IMR-90 (cell line): ENCODE measurements around the gene PARD6G. TPM values are rescaled to one million over a fixed set of nuclear protein-coding genes. Genes with fewer than 3 reads are reported as not detected.

ENCODE experiments used
- ATAC-seq: fragments of 200-7000 bp; cut with Tn5 transposase; 2 replicates; pipeline ENCODE4 v1.9.1; 2020; ENCODE audit warnings: low read depth, mild to moderate bottlenecking, moderate library complexity
- BruUV-seq: library from RNA; stranded (reverse); fragments of 400-500 nt; replicated peaks from 2 replicates; lab custom pipeline; 2021; lab: Mats Ljungman, UMichigan
- CTCF ChIA-PET: fragments of 300-600 bp; formaldehyde crosslinking; extraction: SDS; loops from one replicate; lab custom pipeline; 2021; ENCODE audit warnings: antibody characterized with exemption; lab: Yijun Ruan, JAX
- POLR2A ChIA-PET: fragments of 300-600 bp; sonication (Branson Sonifier 250); formaldehyde crosslinking; loops from one replicate; lab custom pipeline; 2022; ENCODE audit warnings: antibody characterized with exemption; ENCODE audit not compliant: unreplicated experiment; lab: Charles Lee
- DNase-seq: peaks from one replicate; pipeline ENCODE4 v3.0.0; 2013
- H2AFZ ChIP-seq: replicated peaks from 2 replicates; pipeline ENCODE3; 2013; ENCODE audit warnings: low read length, mild to moderate bottlenecking; ENCODE audit not compliant: poor library complexity
- H2AK5ac ChIP-seq: 2 replicates; pipeline ENCODE4 v1.6.1; 2013; ENCODE audit warnings: low read depth, low read length, inconsistent platforms
- H2AK9ac ChIP-seq: replicated peaks from 2 replicates; pipeline ENCODE3; 2013; ENCODE audit warnings: mild to moderate bottlenecking, low read depth, low read length, moderate library complexity; ENCODE audit not compliant: poor library complexity
- H2BK120ac ChIP-seq: 2 replicates; pipeline ENCODE4 v1.6.1; 2013; ENCODE audit warnings: low read depth, low read length, inconsistent platforms
- H2BK15ac ChIP-seq: 3 replicates; pipeline ENCODE4 v1.6.1; 2013; ENCODE audit warnings: low read depth, low read length, inconsistent platforms
- H2BK20ac ChIP-seq: 2 replicates; pipeline ENCODE4 v1.6.1; 2013; ENCODE audit warnings: low read depth, mild to moderate bottlenecking, inconsistent platforms, low read length, moderate library complexity
- H2BK5ac ChIP-seq: 2 replicates; pipeline ENCODE4 v1.6.1; 2013; ENCODE audit warnings: mild to moderate bottlenecking, low read depth, low read length, inconsistent platforms; ENCODE audit not compliant: poor library complexity, severe bottlenecking
- H3K14ac ChIP-seq: replicated peaks from 2 replicates; pipeline ENCODE4 v1.6.1; 2013; ENCODE audit warnings: low read depth, low read length, inconsistent platforms
- H3K18ac ChIP-seq: 2 replicates; pipeline ENCODE4 v1.6.1; 2013; ENCODE audit warnings: low read depth, low read length, control low read depth
- H3K23ac ChIP-seq: 2 replicates; pipeline ENCODE4 v1.6.1; 2013; ENCODE audit warnings: low read depth, low read length, inconsistent platforms
- H3K27ac ChIP-seq: 2 replicates; pipeline ENCODE4 v1.5.1; 2013; ENCODE audit warnings: mild to moderate bottlenecking, control low read depth, low read length; ENCODE audit not compliant: insufficient read depth
- H3K27me3 ChIP-seq: 2 replicates; pipeline ENCODE4 v1.6.1; 2013; ENCODE audit warnings: low read length; ENCODE audit not compliant: control insufficient read depth, insufficient read depth
- H3K36me3 ChIP-seq: 2 replicates; pipeline ENCODE4 v1.6.1; 2013; ENCODE audit warnings: low read length, mixed read lengths; ENCODE audit not compliant: control insufficient read depth, insufficient read depth
- H3K4ac ChIP-seq: 2 replicates; pipeline ENCODE4 v1.6.1; 2013; ENCODE audit warnings: low read depth, low read length, inconsistent platforms
- H3K4me1 ChIP-seq: 2 replicates; pipeline ENCODE4 v1.6.1; 2013; ENCODE audit warnings: low read length, mixed read lengths; ENCODE audit not compliant: control insufficient read depth, insufficient read depth
- H3K4me2 ChIP-seq: 2 replicates; pipeline ENCODE4 v1.6.1; 2013; ENCODE audit warnings: low read depth, mild to moderate bottlenecking, control low read depth, low read length, moderate library complexity
- H3K4me3 ChIP-seq: 2 replicates; pipeline ENCODE4 v1.5.1; 2013; ENCODE audit warnings: low read depth, mild to moderate bottlenecking, control low read depth, low read length, moderate library complexity; ENCODE audit not compliant: insufficient read depth
- H3K56ac ChIP-seq: 2 replicates; pipeline ENCODE4 v1.6.1; 2013; ENCODE audit warnings: low read length, inconsistent platforms; ENCODE audit not compliant: insufficient read depth; ENCODE audit errors: extremely low read depth
- H3K79me1 ChIP-seq, 2 experiments: 2 replicates each; pipeline ENCODE4 v1.6.1; 2013; ENCODE audit warnings: low read length in 2 of 2, inconsistent platforms in 1 of 2, low read depth in 1 of 2
- H3K9ac ChIP-seq: 2 replicates; pipeline ENCODE4 v1.6.1; 2013; ENCODE audit warnings: low read depth, low read length, control low read depth
- H3K9me1 ChIP-seq: 2 replicates; pipeline ENCODE4 v1.6.1; 2013; ENCODE audit warnings: low read length, inconsistent platforms; ENCODE audit not compliant: insufficient read depth
- H3K9me3 ChIP-seq: 2 replicates; pipeline ENCODE4 v1.6.1; 2013; ENCODE audit warnings: low read length; ENCODE audit not compliant: control insufficient read depth, insufficient read depth
- H4K20me1 ChIP-seq: 2 replicates; pipeline ENCODE4 v1.6.1; 2013; ENCODE audit warnings: low read length, inconsistent platforms; ENCODE audit not compliant: insufficient read depth
- H4K5ac ChIP-seq: 2 replicates; pipeline ENCODE4 v1.6.1; 2013; ENCODE audit warnings: mild to moderate bottlenecking, low read depth, low read length, control low read depth
- H4K8ac ChIP-seq, 2 experiments: 2 replicates each; pipeline ENCODE4 v1.6.1; 2013; ENCODE audit warnings: low read depth in 2 of 2, low read length in 2 of 2, control low read depth in 1 of 2, inconsistent platforms in 1 of 2
- H4K91ac ChIP-seq: 2 replicates; pipeline ENCODE4 v1.6.1; 2013; ENCODE audit warnings: low read depth, low read length, inconsistent platforms; ENCODE audit not compliant: insufficient read depth
- CEBPB ChIP-seq: IDR thresholded peaks from 2 replicates; pipeline ENCODE4 v1.6.1; 2012; ENCODE audit warnings: low read depth, low read length, improper control_type of control experiment
- MAFK ChIP-seq: IDR thresholded peaks from 2 replicates; pipeline ENCODE4 v1.6.1; 2012; ENCODE audit warnings: low read depth, low read length, improper control_type of control experiment
- MXI1 ChIP-seq: IDR thresholded peaks from 2 replicates; pipeline ENCODE4 v1.6.1; 2012; ENCODE audit warnings: low read depth, mild to moderate bottlenecking, low read length, moderate library complexity, borderline replicate concordance
- POLR2A ChIP-seq: IDR thresholded peaks from 2 replicates; pipeline ENCODE4 v1.6.1; 2012; ENCODE audit warnings: mild to moderate bottlenecking, low read depth, low read length
- RAD21 ChIP-seq: IDR thresholded peaks from 2 replicates; pipeline ENCODE4 v1.6.1; 2012; ENCODE audit warnings: low read length, improper control_type of control experiment
- RCOR1 ChIP-seq: IDR thresholded peaks from 2 replicates; pipeline ENCODE4 v1.6.1; 2012; ENCODE audit warnings: mild to moderate bottlenecking, low read length, improper control_type of control experiment; ENCODE audit not compliant: insufficient replicate concordance
- RFX5 ChIP-seq: IDR thresholded peaks from 2 replicates; pipeline ENCODE4 v1.8.0; 2012; ENCODE audit warnings: low read depth, mild to moderate bottlenecking, low read length, moderate library complexity
- SMC3 ChIP-seq: fragments of 150-350 bp; IDR thresholded peaks from 2 replicates; pipeline ENCODE4 v1.6.1; 2016; ENCODE audit warnings: low read depth, mild to moderate bottlenecking, antibody characterized with exemption, low read length, moderate library complexity
- WGBS, 2 experiments: methylation state at CpG; one replicate each; pipeline versions ENCODE4 v1.1.5 to v1.1.7; 2013; ENCODE audit warnings: missing lambda C conversion rate in 2 of 2; ENCODE audit not compliant: insufficient read length in 1 of 2; ENCODE audit errors: extremely low coverage in 2 of 2; 5-methylcytosine and 5-hydroxymethylcytosine counted together
- dilution Hi-C: fragments of 300-500 bp; cut with HindIII; formaldehyde crosslinking; loops from one replicate; pipeline ENCODE4 v1.14.3; 2018; ENCODE audit warnings: low sequenced_read_pairs; ENCODE audit not compliant: unreplicated experiment
- in situ Hi-C: fragments of 300-500 bp; cut with MboI; formaldehyde crosslinking; loops from 3 replicates; pipeline ENCODE4 v1.14.3; 2019; ENCODE audit warnings: low sequenced_read_pairs, inconsistent platforms, mixed read lengths
- intact Hi-C: fragments of 100-400 bp; cut with micrococcal nuclease; formaldehyde crosslinking; loops from 2 replicates; pipeline ENCODE4 v1.10.0; 2022
- polyA plus RNA-seq, 3 experiments: library from polyadenylated mRNA; depleted of rRNA; stranded (reverse); fragments of >200 nt; gene quantifications; 2 replicates each; pipeline ENCODE4 v1.2.3, GENCODE V29; 2012; ENCODE audit warnings: low replicate concordance in 1 of 3
- total RNA-seq: library from RNA; depleted of rRNA; stranded (reverse); fragments of >200 nt; gene quantifications from 2 replicates; pipeline ENCODE4 v1.2.3, GENCODE V29; 2012
- TF ChIP-seq, protein P1 (sequence below): fragments of 150-350 bp; IDR thresholded peaks from 2 replicates; pipeline ENCODE4 v1.6.1; 2016; ENCODE audit warnings: low read depth, mild to moderate bottlenecking, low read length, moderate library complexity, borderline replicate concordance
- TF ChIP-seq, protein P2 (sequence below): fragments of 150-350 bp; IDR thresholded peaks from 2 replicates; pipeline ENCODE4 v1.6.1; 2017; ENCODE audit warnings: mild to moderate bottlenecking, antibody characterized with exemption, low read length, low read depth

The PARD6G gene
- total and polyA plus RNA-seq, 2 of the 4 experiments (the other 2 are of a cell fraction): 2.5 to 4.6 TPM

DNA sequence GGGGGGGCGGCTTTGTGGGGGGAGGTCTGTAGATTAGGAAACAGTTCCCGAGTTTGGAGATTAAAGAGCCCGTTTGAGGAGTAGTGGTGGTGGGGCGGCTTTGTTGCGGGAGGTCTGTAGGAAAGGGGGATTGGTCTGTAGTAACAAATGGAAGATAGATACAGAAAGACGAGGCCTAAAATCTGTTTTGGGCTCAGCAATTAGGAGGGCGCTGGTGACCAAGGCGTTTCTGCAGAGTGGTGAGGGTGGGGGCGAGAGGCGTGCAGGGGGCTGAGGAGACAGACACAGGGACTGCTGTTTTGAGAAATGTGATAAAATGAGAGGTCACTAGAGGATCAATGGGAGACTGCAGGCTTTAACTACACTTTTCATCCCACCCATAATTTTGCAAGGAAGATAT is 139.9 kb downstream of the PARD6G start:
- intact Hi-C loops (no loop called here), dilution Hi-C loops (no loop called here), in situ Hi-C loops (no loop called here)
- Histone ChIP-seq H3K56ac (no peak overlapping the region), H2BK15ac (no peak overlapping the region), H3K23ac (no peak overlapping the region), H2AK9ac (no peak overlapping the region), H3K4me3 (no peak overlapping the region), H4K91ac (no peak overlapping the region), H2BK20ac (no peak overlapping the region), H3K27ac (no peak overlapping the region), H3K4me1 (peaks cover 7% of the 10 kb centered on the region), H3K9me3 (no peaks in the 10 kb centered on the region), H3K79me1 (peaks cover 14 to 21% of the 10 kb centered on the region in 2 experiments), H2BK120ac (no peak overlapping the region), H2BK5ac (no peak overlapping the region), H3K14ac (no peak overlapping the region), H3K4ac (no peak overlapping the region), H4K5ac (no peak overlapping the region), H2AFZ (no peak overlapping the region), H3K9ac (no peak overlapping the region), H3K18ac (no peak overlapping the region), H4K8ac (no peak overlapping the region), H3K27me3 (no peaks in the 10 kb centered on the region), H3K4me2 (no peak overlapping the region), H2AK5ac (no peak overlapping the region), H3K9me1 (peaks cover 9% of the 10 kb centered on the region), H4K20me1 (peaks cover 18% of the 10 kb centered on the region), H3K36me3 (no peaks in the 10 kb centered on the region)
- ATAC-seq: no peak
- BruUV-seq: no TSS peak
- ChIA-PET POLR2A (no interaction called here), CTCF (no interaction called here)
- no peak for DNase-seq
- no peak for TF ChIP-seq RCOR1
- TF ChIP-seq, protein P1, sequence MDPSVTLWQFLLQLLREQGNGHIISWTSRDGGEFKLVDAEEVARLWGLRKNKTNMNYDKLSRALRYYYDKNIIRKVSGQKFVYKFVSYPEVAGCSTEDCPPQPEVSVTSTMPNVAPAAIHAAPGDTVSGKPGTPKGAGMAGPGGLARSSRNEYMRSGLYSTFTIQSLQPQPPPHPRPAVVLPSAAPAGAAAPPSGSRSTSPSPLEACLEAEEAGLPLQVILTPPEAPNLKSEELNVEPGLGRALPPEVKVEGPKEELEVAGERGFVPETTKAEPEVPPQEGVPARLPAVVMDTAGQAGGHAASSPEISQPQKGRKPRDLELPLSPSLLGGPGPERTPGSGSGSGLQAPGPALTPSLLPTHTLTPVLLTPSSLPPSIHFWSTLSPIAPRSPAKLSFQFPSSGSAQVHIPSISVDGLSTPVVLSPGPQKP: no peak
- TF ChIP-seq, protein P2, sequence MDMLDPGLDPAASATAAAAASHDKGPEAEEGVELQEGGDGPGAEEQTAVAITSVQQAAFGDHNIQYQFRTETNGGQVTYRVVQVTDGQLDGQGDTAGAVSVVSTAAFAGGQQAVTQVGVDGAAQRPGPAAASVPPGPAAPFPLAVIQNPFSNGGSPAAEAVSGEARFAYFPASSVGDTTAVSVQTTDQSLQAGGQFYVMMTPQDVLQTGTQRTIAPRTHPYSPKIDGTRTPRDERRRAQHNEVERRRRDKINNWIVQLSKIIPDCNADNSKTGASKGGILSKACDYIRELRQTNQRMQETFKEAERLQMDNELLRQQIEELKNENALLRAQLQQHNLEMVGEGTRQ: no peak
- TF ChIP-seq RFX5: no peak
- TF ChIP-seq POLR2A: no peak
- no peak for TF ChIP-seq CEBPB
- no peak for TF ChIP-seq MAFK
- no peak for TF ChIP-seq RAD21
- no peak for TF ChIP-seq MXI1
- TF ChIP-seq SMC3: no peak
- WGBS, 2 experiments: 33% methylated on average over 1 of the region's 10 CpGs; no CpG with 5 or more reads in 1 of the 2 experiments
